A673 (cell line): ENCODE results near the gene SEZ6L.

ENCODE experiments used
- CTCF ChIP-seq: fragments of 300-800, 200-600 bp; sonication (generic); conservative IDR thresholded peaks from 2 replicates; pipeline ENCODE4 v1.5.1; 2017; ENCODE audit warnings: low read depth, mild to moderate bottlenecking, antibody characterized with exemption, low read length, moderate library complexity, mixed read lengths
- EZH2 ChIP-seq: fragments of 200-600 bp; sonication (generic); IDR thresholded peaks from 2 replicates; pipeline ENCODE4 v1.6.1; 2017; ENCODE audit warnings: borderline replicate concordance, low read depth, mild to moderate bottlenecking, mixed read lengths, antibody characterized with exemption, low read length; ENCODE audit not compliant: poor library complexity, severe bottlenecking

DNA sequence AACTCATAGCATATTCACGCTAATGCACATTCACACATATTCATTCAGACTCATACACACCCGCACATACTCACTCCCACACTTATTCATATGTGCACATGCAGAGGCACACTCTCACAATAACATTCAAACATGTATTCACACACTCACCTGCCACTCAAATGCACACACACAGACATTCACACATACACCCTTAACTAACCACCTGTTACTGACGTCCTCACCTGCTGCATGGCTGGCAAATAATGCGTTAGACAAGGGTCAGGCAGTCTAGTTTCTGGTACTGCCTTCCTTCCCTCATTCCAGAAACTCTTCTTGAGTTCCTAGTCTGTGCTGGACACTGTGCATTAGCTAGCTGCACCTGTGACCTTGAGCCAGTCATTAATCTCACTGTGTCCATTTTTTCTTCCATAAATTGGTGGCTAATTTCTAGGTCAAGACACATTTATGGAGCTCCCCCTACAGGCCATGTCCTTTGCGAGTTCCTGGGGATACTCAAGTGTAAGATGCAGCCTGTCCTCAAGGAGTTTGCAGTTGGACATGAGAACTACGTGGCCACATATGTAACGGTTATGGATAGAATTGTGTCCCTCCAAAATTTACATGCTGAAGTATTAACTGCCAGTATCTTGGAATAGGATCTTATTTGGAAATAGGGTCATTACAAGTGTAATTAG, 34.5 kb upstream of the SEZ6L start:
- peak; percentile 53 for TF ChIP-seq CTCF
- TF ChIP-seq EZH2: no peak
